ENCODE measurements around the gene RPAP2. TPM values are rescaled to one million over a fixed set of nuclear protein-coding genes. Genes with fewer than 3 reads are reported as not detected.

The RPAP2 gene
- total and polyA plus RNA-seq, 2 of the 8 experiments (the other 6 are each of a cell fraction or from before 2014, with no cell fraction given) = 7.9 to 28.4 TPM

GRCh38 chr1:92399076-92399475, 100.2 kb downstream of the RPAP2 start:
- Histone ChIP-seq H4K5ac (ENCODE audit: insufficient read length, low read depth, low read length) (no peak overlapping the region), H3K79me1 (ENCODE audit: low read depth, low read length) (no peaks in the 10 kb centered on the region), H4K91ac (replicated peaks; ENCODE audit: insufficient read length, low read length) (no peak overlapping the region), H2BK15ac (ENCODE audit: low read length) (no peak overlapping the region), H3K56ac (replicated peaks; ENCODE audit: insufficient read length, low read depth, low read length) (no peak overlapping the region), H2BK12ac (ENCODE audit: low read depth, low read length) (no peak overlapping the region), H3K4ac (replicated peaks; ENCODE audit: insufficient read length, low read depth, low read length) (no peak overlapping the region), H3K9me3 (ENCODE audit: insufficient read depth in 2 of 2, low read depth in 1 of 2, low read length in 1 of 2) (peaks cover 10 to 15% of the 10 kb centered on the region in 2 experiments; a peak in 3 of 4 replicates), H3K23me2 (ENCODE audit: low read depth, low read length) (no peaks in the 10 kb centered on the region), H3K27ac (ENCODE audit: low read depth, low read length) (no peak overlapping the region), H2BK5ac (ENCODE audit: low read depth, low read length) (no peak overlapping the region), H3K4me3 (ENCODE audit: extremely low read depth in 1 of 4, insufficient read depth in 2 of 4, low read depth in 3 of 4, low read length in 4 of 4) (no peak overlapping the region), H3K36me3 (ENCODE audit: control insufficient read depth in 2 of 4, insufficient read depth in 4 of 4, low read length in 3 of 4) (no peaks in the 10 kb centered on the region), H4K20me1 (replicated peaks in 1 of 2; ENCODE audit: control insufficient read depth in 1 of 2, insufficient read depth in 2 of 2, low read length in 2 of 2) (no peaks in the 10 kb centered on the region), H2AFZ (ENCODE audit: low read length) (no peak overlapping the region), H3K14ac (ENCODE audit: insufficient read length) (no peak overlapping the region), H2AK5ac (ENCODE audit: low read depth, low read length) (no peak overlapping the region), H3K18ac (ENCODE audit: extremely low read depth, low read length) (no peak overlapping the region), H3K4me1 (replicated peaks in 1 of 4; ENCODE audit: control insufficient read depth in 3 of 4, insufficient read depth in 4 of 4, low read length in 3 of 4) (no peaks in the 10 kb centered on the region), H3K27me3 (replicated peaks in 1 of 4; ENCODE audit: control insufficient read depth in 3 of 4, extremely low read depth in 1 of 4, insufficient read depth in 3 of 4, low read length in 3 of 4) (no peaks in the 10 kb centered on the region), H3K79me2 (ENCODE audit: control insufficient read depth in 1 of 2, insufficient read depth in 2 of 2, low read length in 2 of 2) (no peaks in the 10 kb centered on the region), H2BK120ac (replicated peaks; ENCODE audit: low read depth, low read length) (no peak overlapping the region), H4K8ac (ENCODE audit: extremely low read depth, insufficient read depth, low read length) (no peak overlapping the region), H3K23ac (ENCODE audit: insufficient read length) (no peak overlapping the region), H2BK20ac (ENCODE audit: low read length) (no peak overlapping the region), H3K4me2 (ENCODE audit: insufficient read depth in 1 of 2, low read depth in 2 of 2, low read length in 2 of 2) (no peak overlapping the region), H3K9ac (replicated peaks in 1 of 4; ENCODE audit: extremely low read depth in 1 of 4, low read depth in 3 of 4, low read length in 3 of 4) (no peak overlapping the region)
- FAIRE-seq (no peak), DNase-seq (ENCODE audit: low read depth in 1 of 2, low spot score in 2 of 2) (no peak)
- TF ChIP-seq KDM4A (IDR thresholded peaks at IDR 0.05; ENCODE audit: low read depth, low read length, severe bottlenecking) (no peak), YY1 (IDR thresholded peaks at IDR 0.05; ENCODE audit: low read depth, low read length) (no peak), SIRT6 (IDR thresholded peaks at IDR 0.05; ENCODE audit: low read length) (no peak), CHD1 (IDR thresholded peaks at IDR 0.05; ENCODE audit: low read depth, low read length) (no peak), SP1 (IDR thresholded peaks at IDR 0.05; ENCODE audit: low read depth, low read length) (no peak), CHD2 (IDR thresholded peaks at IDR 0.05; ENCODE audit: low read length) (no peak), GTF2F1 (IDR thresholded peaks at IDR 0.05; ENCODE audit: borderline replicate concordance, low read depth, low read length) (no peak)
- CTCF ChIA-PET (ENCODE audit: partially characterized antibody) = interaction anchor here (0.6 to 2.3 kb wide), 3 partner anchors 10 to 1017 kb away, joined by 3 to 6 read pairs (median 3); no protein-coding TSS in a partner anchor
- POLR2A ChIA-PET (ENCODE audit: partially characterized antibody) = no interaction called here

All from H1 (cell line).